ENCODE results near the gene CPLX3. TPM values are rescaled to one million over a fixed set of nuclear protein-coding genes. Genes with fewer than 3 reads are reported as not detected.

CPLX3 gene
- total RNA-seq, 4 donors from 2014 or later, result not detected

DNA sequence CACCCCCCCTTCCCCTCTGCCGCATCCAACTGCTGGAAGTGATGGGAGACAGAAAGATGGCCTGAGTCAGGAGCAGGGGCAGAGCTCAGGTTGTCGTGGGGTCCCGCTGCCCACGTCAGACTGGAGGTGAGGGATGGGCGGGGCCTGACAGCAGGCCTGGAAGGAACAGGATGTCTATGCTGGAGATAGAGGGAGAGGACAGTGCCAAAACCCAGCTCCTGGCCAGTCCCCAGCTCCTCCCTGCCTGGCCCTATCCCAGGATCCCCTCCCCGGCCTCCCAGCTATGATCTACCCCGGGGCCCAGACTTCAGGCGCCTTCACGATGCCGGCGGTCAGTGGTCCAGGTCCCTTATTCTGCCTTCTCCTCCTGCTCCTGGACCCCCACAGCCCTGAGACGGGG lies 13.9 kb upstream of the CPLX3 start, which contains the start of gene LMAN1L:
LMAN1L (plus strand) TSS at position 303 of the 400 bp plus-strand sequence; CDS start at position 323, 20 bp downstream.
- Histone ChIP-seq H3K9me3 (no peaks in the 10 kb centered on the region), H3K4me1 (no peaks in the 10 kb centered on the region), H3K4me3 (no peak within 1 kb of the TSS), H3K27me3 (no peaks in the 10 kb centered on the region), H3K27ac (no peak within 1 kb of the TSS), H3K36me3 (no peaks in the 10 kb centered on the region)
- TF ChIP-seq, protein P1, sequence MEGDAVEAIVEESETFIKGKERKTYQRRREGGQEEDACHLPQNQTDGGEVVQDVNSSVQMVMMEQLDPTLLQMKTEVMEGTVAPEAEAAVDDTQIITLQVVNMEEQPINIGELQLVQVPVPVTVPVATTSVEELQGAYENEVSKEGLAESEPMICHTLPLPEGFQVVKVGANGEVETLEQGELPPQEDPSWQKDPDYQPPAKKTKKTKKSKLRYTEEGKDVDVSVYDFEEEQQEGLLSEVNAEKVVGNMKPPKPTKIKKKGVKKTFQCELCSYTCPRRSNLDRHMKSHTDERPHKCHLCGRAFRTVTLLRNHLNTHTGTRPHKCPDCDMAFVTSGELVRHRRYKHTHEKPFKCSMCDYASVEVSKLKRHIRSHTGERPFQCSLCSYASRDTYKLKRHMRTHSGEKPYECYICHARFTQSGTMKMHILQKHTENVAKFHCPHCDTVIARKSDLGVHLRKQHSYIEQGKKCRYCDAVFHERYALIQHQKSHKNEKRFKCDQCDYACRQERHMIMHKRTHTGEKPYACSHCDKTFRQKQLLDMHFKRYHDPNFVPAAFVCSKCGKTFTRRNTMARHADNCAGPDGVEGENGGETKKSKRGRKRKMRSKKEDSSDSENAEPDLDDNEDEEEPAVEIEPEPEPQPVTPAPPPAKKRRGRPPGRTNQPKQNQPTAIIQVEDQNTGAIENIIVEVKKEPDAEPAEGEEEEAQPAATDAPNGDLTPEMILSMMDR (IDR thresholded peaks at IDR 0.05), result no peak
- no peak for TF ChIP-seq POLR2A (IDR thresholded peaks at IDR 0.05)
- intact Hi-C loops (cut with DNase I; ENCODE audit: low total_unique reads), result no loop called here
- DNase-seq, result no peak

DNA sequence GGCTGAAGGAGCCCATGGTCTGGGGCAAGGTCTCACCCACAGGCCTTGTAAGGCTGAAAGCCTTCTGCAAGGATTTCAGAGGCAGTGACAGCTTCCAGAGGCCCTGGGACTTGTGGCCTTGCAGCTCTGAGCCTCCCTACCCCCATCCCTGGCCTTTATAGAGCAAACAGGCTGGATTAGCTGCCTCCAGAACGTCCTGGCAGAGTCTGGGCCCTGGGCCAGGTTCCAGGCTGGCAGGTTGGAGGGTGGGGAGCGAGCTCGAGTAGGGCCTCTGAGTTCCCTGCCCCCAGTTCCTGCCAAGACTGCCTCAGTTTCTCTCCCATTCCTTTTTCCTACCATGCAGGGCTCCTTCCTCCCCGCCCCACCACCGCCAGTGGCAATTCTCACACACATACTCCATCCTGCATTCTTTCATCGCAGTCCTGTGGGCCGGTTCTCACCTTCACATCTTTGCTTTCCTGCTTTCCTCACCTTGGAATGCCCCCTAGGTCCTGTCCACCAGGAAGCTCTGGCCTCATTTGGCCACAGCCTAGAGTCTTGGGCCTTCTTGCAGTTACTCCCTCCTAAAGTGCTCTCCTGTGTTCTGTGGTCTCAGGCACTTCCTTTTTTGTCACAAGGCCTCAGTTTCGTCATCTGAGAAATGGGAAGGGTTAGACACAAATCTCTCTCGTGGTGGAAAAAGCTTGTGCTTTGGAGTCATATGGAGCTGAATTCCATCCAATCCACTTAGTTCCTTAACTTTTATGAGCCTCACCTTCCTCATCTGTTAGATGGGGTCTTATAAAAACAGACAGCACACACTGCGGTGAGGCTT lies 11.1 kb upstream of the CPLX3 start:
- TF ChIP-seq, protein P1 (IDR thresholded peaks at IDR 0.05), result no peak
- TF ChIP-seq POLR2A (IDR thresholded peaks at IDR 0.05), result no peak
- Histone ChIP-seq H3K36me3 (no peaks in the 10 kb centered on the region), H3K27me3 (no peaks in the 10 kb centered on the region), H3K27ac (no peak overlapping the region), H3K4me3 (no peak overlapping the region), H3K4me1 (no peaks in the 10 kb centered on the region), H3K9me3 (no peaks in the 10 kb centered on the region)
- DNase-seq, result no peak
- intact Hi-C loops (cut with DNase I; ENCODE audit: low total_unique reads), result no loop called here

DNA sequence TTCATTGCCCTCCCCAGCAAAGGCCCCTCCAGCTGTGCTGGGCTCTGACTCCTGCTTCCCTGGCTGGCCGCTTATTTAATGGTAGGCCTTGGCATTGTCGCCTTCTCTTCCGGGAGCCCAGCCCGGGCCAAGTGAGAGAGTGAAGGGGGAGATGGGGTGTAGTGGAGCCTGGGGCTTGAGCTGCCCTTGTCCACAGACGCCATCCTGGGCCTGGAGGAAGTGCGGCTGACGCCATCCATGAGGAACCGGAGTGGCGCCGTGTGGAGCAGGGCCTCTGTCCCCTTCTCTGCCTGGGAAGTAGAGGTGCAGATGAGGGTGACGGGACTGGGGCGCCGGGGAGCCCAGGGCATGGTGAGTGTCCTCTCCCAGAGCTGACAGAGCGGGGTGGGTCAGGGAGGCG lies 10.5 kb upstream of the CPLX3 start:
- no peak for DNase-seq
- H3K36me3 ChIP-seq, result no peaks in the 10 kb centered on the region
- H3K27me3 ChIP-seq, result no peaks in the 10 kb centered on the region
- no peaks in the 10 kb centered on the region for H3K9me3 ChIP-seq
- no peak overlapping the region for H3K4me3 ChIP-seq
- no peak overlapping the region for H3K27ac ChIP-seq
- no peaks in the 10 kb centered on the region for H3K4me1 ChIP-seq
- intact Hi-C loops (cut with DNase I; ENCODE audit: low total_unique reads), result no loop called here
- TF ChIP-seq POLR2A (IDR thresholded peaks at IDR 0.05), result no peak
- TF ChIP-seq, protein P1 (IDR thresholded peaks at IDR 0.05), result no peak

DNA sequence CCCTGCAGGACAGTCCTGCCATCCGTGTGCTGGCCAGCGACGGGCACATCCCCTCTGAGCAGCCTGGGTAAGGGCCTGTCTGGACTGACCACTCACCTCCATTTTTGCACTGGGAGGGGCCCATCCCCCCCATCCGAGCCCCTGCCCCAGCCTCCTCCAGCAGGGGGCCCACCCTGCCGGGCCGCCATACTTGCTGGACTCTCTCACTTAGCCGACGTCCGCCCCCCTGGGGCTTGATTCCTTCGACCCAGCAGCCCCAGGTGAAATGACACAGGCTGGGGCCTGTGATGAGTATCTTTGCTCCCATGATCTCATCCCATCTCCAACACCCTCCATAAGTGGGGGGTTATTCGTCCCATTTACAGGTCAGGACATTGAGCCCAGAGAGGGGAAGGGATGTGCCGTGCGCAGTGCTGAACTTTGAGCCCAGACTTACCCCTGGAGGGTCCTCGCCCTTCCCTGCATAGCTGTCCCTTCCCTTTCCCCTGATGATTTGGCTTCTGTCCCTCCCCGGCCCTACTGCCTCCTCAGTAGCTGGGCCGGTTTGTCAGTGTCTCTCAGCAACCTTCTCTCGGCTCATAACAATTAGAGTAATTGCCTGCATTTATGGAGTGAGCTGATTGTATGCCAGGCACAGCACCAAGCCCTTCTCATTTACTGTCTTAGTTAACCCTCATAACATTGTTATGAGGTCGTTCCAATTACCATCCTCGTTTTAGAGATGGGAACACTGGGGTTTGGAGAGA lies 9.6 kb upstream of the CPLX3 start:
- H3K4me1 ChIP-seq, result no peaks in the 10 kb centered on the region
- intact Hi-C loops (cut with DNase I; ENCODE audit: low total_unique reads), result no loop called here
- H3K27me3 ChIP-seq, result no peaks in the 10 kb centered on the region
- no peak for DNase-seq
- H3K4me3 ChIP-seq, result no peak overlapping the region
- H3K27ac ChIP-seq, result no peak overlapping the region
- H3K9me3 ChIP-seq, result no peaks in the 10 kb centered on the region
- H3K36me3 ChIP-seq, result no peaks in the 10 kb centered on the region
- no peak for TF ChIP-seq POLR2A (IDR thresholded peaks at IDR 0.05)
- TF ChIP-seq, protein P1 (IDR thresholded peaks at IDR 0.05), result no peak

DNA sequence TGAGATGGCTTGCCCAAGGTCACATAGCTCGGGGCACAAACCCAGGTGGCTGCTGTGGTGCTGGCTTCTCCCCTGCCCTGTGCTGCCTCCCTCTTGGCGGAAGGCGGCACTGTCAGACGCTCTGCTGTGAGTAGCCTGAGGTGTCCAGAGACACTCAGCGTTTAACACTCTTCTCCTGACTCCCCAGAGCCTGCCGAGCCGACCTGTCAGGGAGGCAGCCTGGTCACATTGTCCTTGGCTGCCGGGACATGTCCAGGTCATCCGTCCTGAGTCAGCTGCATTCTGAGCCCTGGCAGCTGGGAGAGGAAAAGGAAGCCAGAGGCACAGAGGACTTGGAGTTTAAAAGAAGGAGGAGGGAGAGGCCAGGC lies 9.1 kb upstream of the CPLX3 start:
- intact Hi-C loops (cut with DNase I; ENCODE audit: low total_unique reads), result no loop called here
- no peaks in the 10 kb centered on the region for H3K4me1 ChIP-seq
- no peak overlapping the region for H3K27ac ChIP-seq
- no peaks in the 10 kb centered on the region for H3K9me3 ChIP-seq
- DNase-seq, result no peak
- H3K36me3 ChIP-seq, result no peaks in the 10 kb centered on the region
- no peak for TF ChIP-seq POLR2A (IDR thresholded peaks at IDR 0.05)
- TF ChIP-seq, protein P1 (IDR thresholded peaks at IDR 0.05), result no peak
- no peak overlapping the region for H3K4me3 ChIP-seq
- H3K27me3 ChIP-seq, result no peaks in the 10 kb centered on the region

All from uterus (tissue), 4 donors.